ENCODE results near the gene OXER1.

The OXER1 gene

GRCh38 chr2:42769583-42770287 is 5.8 kb upstream of the OXER1 start:
- no peak for DNase-seq (ENCODE audit: low read depth)

DNA sequence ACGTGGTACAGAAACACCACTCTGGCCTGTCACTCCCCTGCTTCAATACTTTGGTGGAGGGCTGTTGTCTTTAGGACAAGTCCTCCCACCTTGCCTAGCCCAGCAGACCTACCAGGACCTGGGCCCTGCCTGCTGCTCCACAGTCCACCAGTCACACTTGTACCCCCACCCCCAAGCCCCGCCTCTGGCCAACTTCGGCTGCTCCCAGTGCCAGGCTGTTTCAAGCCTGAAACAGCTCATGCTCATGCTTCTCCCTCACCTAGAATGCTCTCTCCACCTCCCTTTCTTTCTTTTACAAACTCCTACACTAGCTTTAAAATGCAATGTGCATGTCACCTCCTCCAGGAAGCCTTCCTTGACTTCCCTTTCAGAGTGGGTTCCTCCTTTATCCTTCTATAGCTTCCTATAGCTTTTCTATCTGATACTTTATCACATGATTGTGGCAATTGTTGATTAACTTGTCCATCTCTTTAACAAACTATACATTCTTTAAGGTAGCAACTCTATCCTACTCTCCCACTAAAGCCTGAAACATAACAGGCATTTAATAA is 4.8 kb upstream of the OXER1 start:
- DNase-seq (ENCODE audit: low read depth), result no peak

DNA sequence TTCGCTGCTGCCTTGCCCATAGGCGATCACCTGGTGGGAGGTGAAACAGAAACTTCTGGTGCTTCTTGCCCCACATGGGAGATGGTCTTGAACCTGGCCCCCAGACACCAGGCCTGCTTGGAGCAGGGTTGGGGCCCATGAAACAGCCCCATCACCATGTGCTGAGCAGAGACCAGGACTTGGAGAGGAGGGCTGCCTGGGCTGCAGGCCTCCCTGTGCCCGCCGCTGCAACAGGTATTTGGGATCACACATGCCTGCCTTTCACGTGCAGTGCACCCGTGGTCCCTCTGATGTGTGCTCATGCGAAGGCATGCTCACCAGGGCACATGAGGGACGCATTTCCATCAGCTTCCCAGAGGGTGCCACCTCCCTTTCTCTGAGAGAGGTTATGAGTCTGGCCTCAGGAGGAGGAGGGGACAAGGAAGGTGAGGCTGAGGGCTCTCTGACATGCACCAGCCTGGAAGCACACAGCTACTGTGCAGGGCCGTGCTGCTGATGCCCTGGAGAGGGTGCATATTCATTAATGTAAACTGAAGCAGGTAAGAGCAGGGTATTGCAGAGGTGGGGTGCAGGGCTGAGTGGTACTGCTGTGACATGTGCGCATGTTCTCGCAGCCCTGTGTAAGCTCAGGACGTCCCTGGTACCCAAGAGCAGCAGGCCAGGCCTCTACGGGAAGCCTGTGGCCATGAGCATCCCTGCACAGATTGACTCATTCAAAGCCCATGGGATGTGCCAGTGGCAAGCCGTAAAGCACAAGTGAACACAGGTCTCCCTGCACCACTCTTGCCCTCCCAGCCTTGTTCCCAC is 4.2 kb upstream of the OXER1 start:
- DNase-seq (ENCODE audit: low read depth), result no peak

- DNase-seq (ENCODE audit: low read depth), result no peak
Observed at GRCh38 chr2:42767080-42767898, 3.4 kb upstream of the OXER1 start.

DNA sequence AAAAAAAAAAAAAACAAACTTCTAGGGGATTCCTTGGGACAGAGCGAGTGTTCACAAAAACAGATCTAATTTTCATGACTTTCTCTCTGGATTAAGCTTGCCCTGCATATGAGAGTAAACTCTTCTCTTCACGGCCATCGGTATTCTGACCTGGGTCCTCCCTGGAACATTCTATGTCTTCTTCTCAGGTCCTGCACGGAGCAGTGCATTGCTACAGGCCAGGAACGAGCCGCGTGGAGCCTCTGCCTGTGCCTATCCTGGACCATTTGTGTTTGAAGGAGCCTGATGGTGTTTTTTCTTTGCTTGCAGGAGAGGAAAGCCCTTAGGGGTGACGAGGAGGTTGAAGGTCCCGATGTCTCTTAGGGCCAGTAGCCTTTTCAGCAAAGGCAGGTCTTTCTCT is 1.8 kb upstream of the OXER1 start:
- no peak for DNase-seq (ENCODE audit: low read depth)

DNA sequence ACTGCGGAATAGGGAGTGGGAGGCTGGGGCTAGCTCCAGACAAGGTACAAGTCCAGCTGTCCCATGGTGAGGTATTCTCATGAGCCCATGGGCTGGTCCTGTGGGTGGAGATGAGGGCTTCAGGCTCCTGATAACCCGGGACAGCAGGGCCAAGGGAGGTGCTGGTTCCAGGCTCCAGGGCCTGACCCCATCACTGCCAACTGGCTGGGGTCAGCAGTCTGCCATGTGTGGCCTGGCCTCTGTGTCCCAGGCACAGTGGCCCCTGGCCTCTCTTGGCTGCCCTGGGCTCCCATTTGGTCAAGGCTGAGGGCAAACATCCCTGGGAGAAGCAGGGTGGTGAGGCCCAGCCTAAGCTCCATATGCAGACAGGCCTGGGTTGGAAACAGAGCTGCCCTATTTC is 966 bp upstream of the OXER1 start:
- no peak for DNase-seq (ENCODE audit: low read depth)

DNA sequence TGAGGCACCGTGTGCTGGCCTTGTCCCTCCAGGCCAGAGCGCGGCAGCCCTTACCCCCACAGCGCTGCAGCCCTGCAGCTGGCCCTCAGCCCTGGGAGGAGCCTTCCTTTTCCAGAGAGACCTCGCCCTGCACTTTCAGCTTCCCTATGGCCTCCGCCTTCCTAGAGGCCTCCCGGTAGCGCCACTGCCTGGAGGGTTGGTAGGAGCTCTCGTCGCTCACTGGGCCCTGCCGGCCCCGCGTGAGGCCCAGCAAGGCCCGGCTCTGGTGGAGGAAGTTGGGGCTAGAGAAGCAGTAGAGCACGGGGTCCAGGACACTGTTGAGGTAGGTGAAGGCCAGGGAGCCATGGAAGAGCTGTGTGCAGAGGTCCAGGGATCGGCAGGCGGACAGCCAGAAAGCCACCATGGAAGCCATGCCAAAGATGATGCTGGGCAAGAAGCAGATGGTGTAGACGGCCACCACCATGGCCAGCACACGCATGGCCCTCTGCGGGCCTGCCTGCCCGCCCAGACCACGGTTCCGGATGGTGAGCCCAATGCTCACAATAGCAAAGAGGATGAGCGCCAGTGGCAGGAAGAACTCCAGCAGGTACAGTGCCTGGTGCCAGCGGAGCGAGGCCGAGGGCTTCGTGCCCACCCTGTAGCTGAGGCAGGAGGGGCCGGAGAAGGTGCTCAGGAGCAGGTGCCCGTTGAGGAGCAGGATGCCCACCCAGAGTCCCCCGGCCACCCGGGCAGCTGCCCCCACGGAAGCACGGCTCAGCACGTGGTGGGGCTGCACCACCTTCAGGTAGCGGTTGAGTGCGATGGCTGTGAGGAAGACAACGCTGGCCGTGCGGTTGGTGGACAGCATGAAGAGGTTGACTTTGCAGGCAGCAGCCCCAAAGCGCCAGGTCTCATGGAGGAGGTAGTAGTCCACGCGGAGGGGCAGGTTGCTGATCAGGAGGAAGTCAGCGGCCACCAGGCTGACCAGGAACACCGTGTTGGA is 821 bp downstream of the OXER1 start:
- DNase-seq (ENCODE audit: low read depth), result no peak

DNA sequence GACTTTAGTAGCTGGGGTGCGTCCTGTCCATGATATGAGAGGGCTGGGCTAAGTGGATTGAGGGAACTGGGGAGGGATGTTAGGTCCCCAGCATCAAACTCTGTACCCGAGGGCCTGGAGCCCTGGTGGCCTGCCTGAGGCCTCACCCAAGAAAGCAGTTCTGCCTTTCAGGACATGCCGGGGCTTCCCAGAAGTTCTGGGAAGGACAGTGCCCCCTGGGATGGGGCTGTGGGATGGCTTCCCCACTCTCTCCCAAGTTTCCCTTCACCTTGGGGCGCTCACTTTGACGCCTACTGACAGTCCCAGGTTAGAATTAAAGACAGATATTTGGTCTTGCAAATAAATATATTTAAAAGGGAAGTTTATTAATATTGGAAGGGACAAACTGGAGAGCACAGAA is 1.8 kb downstream of the OXER1 start:
- no peak for DNase-seq (ENCODE audit: low read depth)

- DNase-seq (ENCODE audit: low read depth), result no peak
Observed at GRCh38 chr2:42761554-42761953, 2.4 kb downstream of the OXER1 start.

DNA sequence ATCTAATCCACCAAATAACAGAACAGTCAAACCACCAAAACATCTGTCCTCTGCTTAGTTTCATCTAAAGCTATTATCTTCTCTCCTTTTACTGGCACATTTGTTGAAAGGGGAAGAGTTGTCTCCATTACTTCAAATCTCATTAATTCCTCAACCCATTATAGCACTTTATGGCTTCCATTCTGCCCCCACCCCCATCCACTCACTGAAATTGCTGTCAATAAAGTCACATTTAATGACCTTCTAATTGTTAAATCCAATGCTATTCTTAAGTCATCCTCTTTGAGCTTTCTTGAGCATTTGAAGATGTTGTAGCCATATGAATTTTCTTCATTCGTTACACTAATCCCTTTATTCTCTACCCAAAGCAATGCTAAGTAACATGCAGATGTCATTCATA is 5.2 kb downstream of the OXER1 start:
- DNase-seq (ENCODE audit: low read depth), result no peak

- DNase-seq (ENCODE audit: low read depth), result no peak
Observed at GRCh38 chr2:42757981-42758740, 5.8 kb downstream of the OXER1 start.

DNA sequence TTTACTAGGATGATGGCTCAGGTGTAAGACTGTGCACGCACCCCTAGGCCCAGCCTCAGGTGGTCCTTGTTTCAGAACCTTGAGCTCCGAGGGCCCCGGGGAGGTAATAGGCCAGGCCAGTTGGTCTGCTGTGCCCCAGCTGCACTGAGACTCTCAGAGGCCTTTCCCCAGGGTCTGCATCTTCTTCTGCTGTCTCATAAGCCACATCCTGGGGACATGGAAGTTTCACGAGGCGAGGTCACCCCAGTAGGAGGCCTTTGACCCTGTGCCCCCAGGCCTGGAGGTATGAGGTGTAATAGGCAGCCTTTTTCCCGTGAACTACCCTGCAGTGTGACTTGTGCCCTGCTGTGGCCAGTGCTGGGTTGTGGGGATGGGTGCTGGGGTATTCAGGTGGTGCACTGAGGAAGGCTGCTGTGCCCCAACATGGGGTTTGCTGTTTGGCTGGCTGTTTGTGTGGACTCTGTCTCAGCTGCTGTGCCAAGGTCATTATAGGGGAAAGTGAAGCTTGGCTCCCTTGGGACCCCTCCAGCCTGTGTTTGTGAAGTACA is 6.9 kb downstream of the OXER1 start:
- DNase-seq (ENCODE audit: low read depth), result no peak

- DNase-seq (ENCODE audit: low read depth), result no peak
Observed at GRCh38 chr2:42756150-42756775, 7.7 kb downstream of the OXER1 start.

DNA sequence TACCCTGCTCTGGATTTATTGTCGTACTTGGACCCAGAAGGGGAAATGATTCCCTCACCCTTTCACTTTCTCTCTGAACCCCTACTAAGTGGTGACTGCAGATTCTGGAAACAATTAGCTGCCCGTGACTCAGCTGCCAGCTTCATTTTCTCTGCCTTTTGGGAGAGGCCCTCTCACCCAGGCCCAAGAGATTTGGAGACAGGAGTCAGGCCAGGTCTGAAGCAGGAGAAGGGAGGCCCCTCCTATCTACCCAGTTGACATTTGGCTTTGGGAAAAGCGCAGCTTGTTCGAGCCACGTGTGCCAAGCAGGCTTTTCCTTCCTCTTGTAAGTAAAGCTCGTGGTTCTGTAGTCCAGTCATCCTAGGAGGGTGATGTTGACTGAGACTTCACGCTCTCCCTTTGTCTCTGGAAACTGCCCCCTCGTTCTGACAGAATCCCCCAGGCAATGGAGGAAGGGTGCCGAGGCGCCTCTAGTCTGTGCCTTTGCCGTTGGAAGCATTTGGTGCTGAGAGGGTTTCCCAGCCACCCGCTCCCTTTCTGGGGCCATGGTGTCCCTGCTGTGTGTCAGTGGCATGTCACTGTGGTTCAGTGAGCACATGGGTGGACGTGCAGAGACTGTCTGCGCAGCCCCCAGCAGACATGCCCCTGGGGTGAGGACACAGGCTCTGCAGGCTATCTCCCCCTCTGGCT is 8.6 kb downstream of the OXER1 start:
- DNase-seq (ENCODE audit: low read depth), result no peak

DNA sequence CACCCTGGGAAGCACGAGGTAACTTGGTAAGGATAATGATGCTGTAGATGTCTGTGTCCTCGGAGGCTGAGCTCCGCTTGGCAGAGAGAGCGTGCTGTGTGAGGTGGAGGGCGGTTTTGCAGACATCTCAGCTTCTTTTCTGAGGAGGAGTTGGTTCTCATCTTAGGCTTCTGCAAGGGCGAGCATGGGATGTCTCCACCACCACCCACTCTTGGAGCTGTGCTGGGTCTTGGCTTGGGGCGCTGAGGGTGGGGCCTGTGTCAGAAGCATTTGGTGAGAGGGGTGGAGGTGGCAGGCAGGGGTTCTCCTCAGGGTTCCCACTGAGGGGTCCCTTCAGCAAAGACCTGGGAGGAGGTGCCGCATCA is 9.2 kb downstream of the OXER1 start:
- DNase-seq (ENCODE audit: low read depth), result no peak

DNA sequence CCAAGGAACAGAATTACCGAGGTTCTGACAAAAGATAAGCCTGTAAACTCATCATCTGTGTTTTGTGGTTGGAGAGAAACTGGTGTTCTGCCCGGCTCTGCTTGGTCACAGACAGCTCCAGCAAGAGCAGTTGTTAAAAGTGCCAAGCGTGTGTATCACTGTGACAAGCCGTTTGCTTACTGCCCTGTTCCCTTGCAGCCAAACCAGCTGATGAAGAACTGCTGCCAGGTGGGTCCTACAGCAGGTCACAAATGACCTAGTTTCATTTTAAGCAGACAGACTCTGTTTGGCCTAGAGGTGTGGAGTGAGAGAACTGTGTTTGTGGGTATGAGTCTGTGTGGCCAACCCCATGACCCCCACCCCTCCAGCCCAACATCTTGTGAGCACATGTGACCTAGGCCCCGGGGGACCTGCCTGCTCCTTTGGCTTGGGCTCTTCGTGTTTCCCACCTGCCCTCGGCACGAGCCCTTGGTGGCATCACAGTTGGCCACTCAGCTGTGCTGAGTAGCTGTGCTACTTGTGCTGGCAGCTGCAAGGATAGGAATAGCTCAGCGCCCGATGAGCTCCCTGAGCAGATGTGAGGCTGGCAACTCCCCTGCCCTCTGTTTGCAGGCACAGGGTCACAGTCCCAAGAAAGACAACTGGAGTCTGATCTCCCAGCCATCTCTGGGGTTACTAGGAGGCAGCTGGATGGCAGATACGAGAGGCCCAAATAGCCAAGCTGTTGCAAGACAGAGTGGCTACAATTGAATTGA is 9.7 kb downstream of the OXER1 start:
- DNase-seq (ENCODE audit: low read depth), result no peak

DNA sequence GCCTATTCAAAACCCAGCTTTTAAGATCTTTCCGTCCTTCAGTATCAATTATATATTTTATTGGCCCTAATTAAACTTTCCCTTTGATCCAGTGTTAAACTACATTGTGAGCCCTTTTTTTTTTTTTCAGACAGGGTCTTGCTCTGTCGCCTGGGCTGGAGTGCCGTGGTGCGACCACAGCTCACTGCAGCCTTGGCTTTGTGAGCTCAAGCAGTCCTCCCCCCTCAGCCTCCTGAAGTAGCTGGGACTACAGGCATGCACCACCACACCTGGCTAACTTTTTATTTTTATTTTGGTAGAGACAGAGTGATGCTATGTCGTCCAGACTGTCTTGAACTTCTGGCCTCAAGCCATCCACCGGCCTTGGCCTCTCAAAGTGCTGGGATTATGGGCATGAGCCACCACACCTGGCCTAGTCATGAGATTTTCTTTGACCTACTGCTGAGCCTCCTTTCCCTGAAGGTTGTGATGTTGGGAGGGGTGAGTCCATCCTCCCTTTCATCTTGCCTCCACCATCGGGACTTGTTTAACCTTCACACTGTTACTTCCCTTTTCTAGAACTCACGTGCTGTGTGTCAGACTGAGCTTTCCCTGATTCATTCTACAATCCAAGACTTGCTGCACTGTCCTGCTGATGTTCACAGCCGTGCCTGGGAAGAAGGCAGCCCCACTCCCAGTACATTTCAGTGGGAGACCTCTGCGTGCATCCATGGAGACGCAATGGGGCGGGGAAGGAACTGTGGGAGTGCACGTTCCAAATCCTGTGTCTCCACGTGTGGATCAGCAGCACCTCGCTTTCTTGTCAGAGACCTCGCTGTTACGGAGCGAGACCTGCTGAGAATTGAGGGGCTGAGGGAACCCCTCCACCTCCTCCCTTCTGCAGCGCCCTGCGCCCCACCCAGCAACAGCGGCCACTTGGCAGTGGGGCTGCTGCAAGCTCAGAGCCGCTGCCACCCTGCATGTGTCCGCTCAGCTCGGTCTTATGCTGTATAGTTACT is 10.8 kb downstream of the OXER1 start:
- no peak for DNase-seq (ENCODE audit: low read depth)

Measured in stimulated activated CD8-positive, alpha-beta memory T cell treated with anti-CD3 and anti-CD28 coated beads, Interleukin-7, amount 100 ng/mL, for 24 hours (primary cell).